HG03469 (cell line): Measurements from ENCODE around the gene CCDC12.

Experiments
- ATAC-seq: cut with Tn5 transposase; IDR thresholded peaks from one replicate; pipeline ENCODE4 v1.9.1; 2021; ENCODE audit warnings: mild to moderate bottlenecking, moderate library complexity, moderate number of reproducible peaks; ENCODE audit not compliant: unreplicated experiment

CCDC12 gene

DNA sequence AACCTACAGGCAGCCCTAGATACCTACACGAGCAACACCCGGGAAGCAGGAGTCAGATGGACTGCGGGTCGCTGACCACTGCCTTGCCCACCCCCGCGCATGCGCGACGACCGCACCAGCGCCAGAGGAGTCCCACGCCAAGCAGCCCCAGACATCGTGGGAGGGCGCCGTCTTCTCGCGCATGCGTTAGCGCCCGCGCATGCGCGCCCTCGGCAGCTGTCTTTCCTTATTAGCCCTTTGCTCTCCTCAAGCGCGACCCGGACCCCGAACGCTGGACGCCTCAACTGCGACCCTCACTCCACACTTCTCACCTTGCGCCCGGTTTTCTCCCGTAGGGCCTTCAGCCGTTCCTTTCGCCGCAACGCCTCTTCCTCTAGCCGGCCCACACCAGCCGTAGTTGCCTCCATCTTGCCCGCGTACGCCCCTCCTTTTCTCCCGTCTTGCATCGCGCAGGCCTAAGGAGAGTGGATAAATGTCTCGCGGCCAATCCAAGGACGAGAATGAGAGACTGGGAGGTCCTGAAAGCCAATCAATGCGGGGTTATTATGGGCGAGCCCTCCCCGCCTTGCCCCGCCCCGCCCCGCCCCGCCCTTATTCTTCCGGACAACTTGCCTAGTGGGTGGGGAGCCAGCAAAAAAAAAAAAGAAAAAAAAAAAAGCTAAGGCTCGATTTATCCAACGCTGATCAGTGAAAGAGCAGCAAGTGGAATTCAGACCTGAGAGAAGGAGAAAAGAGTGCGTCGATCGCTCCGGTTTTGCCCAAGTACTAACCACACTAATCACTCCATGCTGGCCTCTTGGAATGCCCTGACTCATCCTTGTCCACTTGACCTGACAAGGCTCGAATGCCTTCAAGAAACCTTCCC, at the start of gene CCDC12:
CCDC12 (minus strand) TSS at position 420 of the 865 bp plus-strand sequence; CDS start at position 407, 13 bp downstream.
- peak; percentile 36 for ATAC-seq

GRCh38 chr3:47024932-47025331, 48.4 kb upstream of the CCDC12 start:
- ATAC-seq = no peak

GRCh38 chr3:47022641-47023071, 46.1 kb upstream of the CCDC12 start:
- no peak for ATAC-seq

- no peak for ATAC-seq
These were observed 43.8 kb upstream of the CCDC12 start for GRCh38 chr3:47020311-47020710.

DNA sequence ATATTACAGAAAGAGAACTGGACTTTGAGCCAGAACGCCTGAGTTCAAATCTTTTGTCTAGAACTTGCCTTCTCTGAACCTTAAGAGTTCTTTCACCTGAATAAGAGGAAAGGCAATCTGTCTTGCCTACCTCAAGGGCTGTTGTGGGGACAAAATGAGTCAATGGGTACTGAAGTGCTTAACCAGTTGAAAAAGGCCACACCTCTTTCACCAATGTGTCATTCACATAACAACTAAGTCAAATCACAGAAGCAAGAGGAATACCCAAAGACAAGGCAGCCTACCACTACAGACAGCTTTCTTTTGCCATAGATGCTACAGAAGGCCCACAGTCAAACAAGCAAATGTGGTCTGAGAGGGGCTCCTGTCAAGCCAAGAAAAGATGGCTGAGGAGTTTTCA, 42.7 kb upstream of the CCDC12 start:
- peak; percentile 43 for ATAC-seq

- ATAC-seq = no peak
These were observed 41.7 kb upstream of the CCDC12 start for GRCh38 chr3:47018269-47018611.

DNA sequence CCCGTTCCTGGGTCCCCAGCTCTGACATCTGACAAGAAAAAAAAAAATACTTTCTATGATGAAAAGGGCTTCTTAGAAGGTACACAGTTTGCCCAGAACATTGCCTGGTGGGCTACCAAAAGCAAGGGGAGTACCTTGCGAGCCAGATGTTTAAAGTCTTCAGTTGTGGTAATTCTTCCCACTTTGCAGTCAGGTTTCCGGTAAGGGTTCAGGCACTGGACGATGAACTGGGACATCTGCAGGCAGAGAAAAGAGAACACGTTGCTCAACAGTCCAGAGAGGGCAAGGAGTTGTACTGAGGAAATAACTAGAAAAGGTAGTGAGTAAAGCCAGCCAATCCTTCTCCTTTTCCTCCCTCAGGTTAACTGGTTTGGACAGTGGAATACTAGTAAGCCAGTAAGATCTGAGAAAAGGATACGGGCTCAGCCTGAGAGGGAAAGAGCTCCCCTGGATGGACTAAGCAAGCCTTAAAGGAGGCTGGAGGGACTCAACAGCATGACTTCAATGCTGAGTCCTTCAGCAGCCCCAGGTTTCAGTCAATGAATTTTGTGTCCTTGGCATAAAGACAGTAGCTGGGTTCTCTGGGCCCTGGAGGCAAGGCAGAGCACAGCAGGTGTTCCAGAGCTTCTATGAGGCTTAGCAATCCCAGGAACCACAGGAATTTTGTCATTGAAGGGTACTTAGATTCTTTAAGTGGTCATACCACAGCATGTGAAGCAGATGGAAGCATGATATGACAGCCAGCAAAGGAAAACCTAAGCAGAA, 41.1 kb upstream of the CCDC12 start:
- ATAC-seq = no peak

DNA sequence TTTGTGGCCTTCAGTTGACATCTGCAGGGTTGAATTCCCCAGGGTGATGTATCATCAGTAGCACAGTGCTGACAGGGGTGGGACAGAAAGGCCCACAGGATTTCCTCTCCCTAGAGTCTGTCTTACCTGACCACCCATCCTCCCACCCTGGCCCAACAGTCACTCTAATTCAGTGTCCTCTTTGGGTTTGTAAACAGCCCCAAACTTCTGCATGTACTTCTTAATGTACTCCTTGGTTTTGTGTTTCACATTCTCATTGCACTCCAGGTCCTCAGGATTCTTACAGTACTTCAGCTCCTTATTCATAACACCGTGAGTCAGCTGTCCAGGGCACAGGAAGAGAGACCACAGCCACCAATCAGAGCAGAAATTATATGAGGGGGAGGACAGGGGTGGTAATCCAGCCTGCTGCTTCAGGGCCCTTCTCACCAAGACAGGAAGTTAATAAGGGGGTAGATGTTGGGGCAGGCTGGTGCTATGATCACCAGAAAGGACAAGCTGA, 40.4 kb upstream of the CCDC12 start:
- no peak for ATAC-seq

DNA sequence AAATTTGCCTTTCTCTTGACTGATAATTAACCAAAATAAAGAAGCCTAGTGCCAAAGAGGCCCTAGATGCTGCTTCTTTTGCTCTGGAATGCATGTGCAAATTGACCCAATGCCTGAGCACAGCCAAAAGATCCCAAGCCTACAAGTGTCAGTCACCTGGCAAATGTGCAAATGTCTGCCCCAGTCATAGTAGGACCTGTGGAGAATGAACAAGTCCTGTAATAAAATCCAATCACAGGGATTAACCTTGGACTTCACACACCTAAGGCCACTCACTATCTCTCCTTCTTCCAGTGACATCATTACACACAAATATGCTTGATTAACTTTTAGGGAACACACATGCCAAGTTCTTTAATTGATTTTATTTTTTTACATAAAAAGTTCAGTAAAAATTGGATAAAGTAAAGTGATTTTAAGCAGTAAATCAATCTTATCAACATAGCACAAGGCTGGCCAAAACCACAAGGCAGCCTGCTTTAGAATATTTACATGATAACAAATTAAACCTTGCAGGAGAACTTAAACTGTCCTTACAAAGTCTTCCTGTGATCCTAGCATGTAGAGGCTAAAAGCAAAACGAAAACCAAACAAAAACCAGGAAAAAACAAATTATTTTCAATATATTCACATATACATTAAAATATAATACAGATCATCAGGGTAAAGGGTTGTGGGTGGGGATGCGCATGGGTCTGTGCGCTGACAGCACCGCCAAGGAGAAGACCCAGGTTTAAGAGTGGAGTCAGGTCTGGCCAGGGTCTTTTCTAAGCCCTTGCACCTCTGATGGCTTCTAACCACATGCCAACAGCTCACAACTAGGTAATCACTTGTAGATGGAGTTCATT, 39.8 kb upstream of the CCDC12 start:
- no peak for ATAC-seq

DNA sequence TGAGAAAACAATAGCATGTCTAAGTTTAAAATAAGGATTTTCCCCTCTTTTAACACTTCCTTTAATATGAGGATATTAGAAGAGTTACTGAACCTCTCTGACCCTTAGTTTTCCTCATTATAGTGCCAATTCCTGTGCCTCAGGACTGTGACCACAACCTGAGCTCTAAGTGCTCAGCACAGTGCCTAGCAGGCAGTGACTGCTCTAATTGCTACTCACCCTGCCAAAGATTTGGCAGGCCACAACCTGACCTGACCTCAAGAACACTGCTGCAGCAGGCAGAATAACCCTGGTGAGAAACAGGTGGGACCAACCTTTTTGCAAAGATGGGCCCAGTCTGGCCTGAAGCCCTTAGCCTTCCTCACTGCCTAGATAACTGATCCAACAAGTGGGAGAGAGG, 38.6 kb upstream of the CCDC12 start:
- no peak for ATAC-seq

- no peak for ATAC-seq
These were observed 37.5 kb upstream of the CCDC12 start for GRCh38 chr3:47014036-47014435.

GRCh38 chr3:47013231-47013630, 36.7 kb upstream of the CCDC12 start:
- no peak for ATAC-seq

DNA sequence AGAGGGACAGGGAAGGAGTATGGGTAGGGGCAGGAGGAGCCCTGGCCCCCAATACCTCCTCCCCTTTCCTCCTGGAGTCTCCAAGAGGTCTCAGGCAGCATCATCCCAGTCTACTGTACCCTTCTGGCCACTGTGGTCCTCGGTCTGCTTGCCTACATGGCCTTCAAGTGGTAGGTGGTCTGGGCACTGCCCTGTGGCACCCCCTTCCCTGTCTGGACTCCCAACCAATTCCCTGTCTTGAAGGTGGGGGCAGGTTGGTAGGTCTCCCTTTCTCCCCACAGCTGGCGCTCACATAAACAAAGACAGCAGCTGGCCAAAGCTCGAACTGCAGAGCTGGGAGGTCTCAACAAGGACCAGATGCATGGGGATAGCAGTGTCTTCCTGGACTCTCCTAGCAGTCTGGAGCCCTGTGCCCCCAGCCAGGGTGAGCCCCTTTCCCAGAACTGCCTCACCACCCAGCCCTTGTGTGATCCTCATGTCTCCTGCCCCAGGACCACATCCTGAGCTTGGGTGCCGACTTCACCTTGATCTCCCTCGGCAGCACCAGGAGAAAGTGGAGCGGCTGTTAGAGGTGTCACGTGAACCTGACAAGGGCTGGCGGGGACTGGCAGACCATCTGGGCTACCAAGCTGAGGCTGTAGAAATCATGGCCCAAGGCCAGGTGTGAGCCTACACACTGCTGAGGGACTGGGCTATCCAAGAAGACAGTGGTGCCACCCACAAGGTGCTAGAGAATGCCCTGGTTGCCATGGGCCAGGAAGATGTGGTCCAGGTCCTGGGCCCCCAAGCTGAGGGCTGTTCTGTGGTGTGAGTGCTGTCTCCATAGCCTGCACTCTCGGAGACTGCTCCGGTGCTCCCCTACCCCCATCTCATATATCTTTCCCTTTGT, 36.0 kb upstream of the CCDC12 start:
- ATAC-seq = no peak

DNA sequence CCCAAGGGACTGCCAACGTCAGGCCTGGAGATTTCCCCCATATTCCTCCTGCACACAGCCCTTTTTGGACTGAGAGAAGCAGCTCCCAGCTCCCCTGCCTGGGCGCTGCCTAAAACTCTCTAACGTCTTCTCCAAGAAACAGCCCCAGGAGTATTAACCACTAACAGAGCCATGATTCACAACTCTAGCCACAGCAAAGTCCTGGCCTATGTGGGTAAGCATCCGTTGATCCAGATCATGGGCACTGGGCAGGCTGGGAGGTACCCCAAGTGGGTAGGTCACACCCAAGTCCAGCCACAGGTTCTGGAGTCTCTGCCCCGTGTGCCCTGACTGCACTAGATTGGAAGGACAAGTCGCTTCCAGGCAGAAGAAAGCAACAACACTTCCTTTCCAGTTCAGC, 34.8 kb upstream of the CCDC12 start:
- no peak for ATAC-seq

DNA sequence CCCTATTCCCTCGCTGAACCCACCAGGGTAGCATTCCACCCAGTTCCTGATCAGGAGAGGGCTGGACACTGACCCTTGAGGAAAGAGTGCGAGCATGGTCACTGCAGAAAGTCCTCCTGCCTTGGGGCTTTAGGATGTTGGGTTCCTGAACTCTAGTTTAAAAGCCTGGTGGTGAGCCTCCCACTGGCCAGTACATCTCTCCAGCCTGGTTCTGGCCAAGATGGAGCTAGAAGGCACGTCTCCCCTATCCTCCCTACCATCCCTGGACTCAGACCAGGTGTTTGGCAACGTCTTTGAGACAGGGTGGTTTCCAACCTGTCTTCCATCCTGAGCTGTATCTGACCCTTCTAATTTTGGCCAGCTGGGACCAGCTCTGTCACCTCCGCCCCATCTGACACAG, 34.4 kb upstream of the CCDC12 start:
- ATAC-seq = no peak

DNA sequence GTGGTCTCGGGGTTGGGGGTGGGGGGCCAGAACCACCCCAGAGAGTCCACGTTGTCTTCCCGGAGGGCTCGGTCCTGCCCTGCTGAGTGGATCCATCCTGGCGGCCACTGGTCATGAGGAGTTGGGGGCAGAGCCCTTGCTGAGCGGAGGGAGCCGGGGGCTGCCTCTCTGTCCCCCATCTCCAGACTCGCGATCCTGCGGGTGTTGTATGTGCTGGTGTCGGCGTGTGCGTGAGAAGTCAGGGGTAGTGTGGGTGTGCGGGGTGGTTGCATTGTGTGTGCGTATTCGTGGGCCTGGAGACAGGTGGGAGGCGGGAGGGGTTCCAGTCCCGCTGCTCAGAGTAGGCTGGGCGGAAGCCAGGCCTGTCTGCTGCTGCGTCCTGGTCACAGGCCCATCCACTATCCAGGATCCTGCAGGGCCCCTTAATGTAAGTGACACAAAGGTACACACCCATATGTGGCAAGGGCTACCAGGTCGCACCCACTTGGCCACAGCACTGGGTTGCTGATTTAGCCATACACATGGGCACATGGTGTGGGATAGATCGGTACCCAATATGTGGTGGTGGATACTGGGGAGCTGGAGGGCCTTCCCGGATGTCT, 33.7 kb upstream of the CCDC12 start:
- no peak for ATAC-seq

DNA sequence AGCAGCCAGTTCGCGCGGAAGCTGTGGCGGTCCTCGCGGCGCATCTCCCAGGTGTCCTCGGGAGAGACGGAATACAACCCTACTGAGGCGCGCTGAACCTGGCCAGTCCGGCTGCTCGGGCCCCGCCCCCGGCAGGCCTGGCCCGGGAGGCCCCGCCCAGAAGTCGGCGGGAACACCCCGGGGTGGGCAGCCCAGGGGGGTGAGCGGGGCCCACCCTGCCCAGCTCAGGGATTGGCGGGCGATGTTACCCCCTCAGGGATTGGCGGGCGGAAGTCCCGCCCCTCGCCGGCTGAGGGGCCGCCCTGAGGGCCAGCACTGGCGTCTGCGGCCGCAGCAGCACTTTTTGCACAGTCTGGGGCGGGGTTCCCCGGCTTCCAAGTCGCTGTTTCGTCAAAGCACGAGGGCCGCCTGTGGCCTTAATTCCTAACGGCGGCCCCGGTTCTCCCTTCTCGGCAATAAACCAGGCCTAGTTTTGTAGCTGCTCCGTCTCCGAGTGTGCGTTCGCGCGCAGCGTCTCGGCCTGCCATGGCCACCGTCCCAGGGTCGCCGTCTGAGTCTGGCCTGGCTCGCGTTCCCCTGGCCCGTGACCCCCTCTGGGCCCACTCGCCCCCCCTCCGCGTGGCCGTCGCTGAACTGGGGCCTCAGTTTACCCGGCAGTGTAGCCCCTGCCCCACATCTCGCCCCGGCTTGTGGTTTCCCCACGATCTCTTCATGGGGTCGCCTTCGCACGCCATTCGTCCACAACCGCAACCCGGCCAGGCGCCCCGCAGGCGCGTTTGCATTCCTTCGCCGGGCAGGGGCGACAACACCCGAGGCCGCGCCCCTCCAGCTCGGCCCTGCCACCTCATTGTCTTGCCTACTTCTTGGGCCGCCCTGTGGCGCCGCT, 32.9 kb upstream of the CCDC12 start:
- peak; percentile 35 for ATAC-seq

GRCh38 chr3:47008851-47009224, 32.3 kb upstream of the CCDC12 start:
- no peak for ATAC-seq
